ENCODE measurements around the gene MACO1.
"Not testable (repeated sequence)": the region's sequence is repeated elsewhere in the genome, so short reads cannot be mapped to it uniquely, and the experiment has no call there.

The MACO1 gene

DNA sequence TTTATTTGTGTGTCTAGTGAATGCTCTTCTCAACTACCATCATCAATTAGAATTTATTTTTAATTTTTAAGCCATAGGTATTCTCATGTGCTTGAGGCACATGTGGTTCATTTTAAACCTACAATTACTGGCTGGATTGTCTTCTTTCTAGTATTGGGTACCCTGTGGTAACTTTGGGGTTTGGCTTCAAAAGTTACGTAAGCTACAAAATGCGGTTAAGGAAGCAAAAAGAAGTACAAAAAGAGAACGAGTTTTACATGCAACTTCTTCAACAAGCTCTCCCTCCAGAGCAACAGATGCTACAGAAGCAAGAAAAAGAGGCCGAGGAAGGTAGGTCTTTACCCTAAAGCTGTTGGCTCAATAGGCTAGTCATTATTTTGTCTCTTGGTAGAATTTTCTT, 25.8 kb downstream of the MACO1 start:
- DNase-seq (ENCODE audit: low read depth in 2 of 3, low spot score in 2 of 3) = no peak

- no peak for DNase-seq (ENCODE audit: low read depth in 2 of 3, low spot score in 2 of 3)
Measured at GRCh38 chr1:25458541-25459298, 28.0 kb downstream of the MACO1 start.

DNA sequence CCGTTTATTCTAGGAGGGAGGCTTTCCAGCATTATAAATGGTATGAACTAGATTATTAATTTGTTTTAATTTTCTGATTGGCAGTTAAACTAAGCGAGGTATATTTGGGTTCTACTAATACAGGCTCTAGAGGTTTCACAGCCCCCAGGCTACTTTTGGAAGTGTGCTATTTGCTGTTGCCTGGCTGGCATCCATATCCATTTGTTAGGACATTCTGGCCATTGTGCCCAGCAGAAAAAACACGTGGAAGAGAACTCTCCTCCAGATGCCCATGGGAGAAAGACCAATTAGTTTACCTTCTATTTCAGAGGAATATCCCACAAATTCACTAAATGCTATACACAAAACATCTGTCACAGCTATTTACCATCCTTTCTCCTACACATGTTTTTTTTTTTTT, 29.3 kb downstream of the MACO1 start:
- no peak for DNase-seq (ENCODE audit: low read depth in 2 of 3, low spot score in 2 of 3)

DNA sequence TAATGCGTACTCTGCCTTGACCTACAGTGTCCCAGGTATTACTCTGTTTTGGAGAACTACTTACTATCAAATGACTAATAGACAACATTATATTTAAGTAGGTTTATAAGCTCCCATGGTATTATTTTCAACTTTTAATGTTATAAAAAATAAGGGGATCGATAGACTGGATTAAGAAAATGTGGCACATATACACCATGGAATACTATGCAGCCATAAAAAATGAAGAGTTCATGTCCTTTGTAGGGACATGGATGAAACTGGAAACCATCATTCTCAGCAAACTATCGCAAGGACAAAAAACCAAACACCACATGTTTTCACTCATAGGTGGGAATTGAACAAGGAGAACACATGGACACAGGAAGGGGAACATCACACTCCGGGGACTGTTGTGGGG, 30.1 kb downstream of the MACO1 start:
- not testable (repeated sequence) for DNase-seq (ENCODE audit: low read depth in 2 of 3, low spot score in 2 of 3)

DNA sequence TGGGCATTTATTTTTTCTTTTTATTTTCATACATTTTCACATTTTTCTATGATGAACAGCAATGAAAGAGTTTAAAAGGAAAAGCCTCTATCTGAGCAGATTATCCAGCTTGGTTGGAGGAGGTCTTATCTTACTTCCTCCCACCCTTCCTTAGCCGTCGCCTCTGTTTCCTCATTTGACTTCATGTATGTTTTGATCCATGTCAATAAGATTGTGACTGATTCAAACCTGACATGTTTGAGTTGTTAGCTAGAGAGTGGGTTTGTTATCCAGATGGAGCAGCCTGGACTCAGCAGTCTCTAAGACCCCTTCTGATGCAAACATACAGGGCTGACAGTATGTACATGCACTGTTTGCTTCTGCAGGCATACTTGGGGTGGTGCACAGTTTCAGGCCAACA, 31.2 kb downstream of the MACO1 start:
- no peak for DNase-seq (ENCODE audit: low read depth in 2 of 3, low spot score in 2 of 3)

DNA sequence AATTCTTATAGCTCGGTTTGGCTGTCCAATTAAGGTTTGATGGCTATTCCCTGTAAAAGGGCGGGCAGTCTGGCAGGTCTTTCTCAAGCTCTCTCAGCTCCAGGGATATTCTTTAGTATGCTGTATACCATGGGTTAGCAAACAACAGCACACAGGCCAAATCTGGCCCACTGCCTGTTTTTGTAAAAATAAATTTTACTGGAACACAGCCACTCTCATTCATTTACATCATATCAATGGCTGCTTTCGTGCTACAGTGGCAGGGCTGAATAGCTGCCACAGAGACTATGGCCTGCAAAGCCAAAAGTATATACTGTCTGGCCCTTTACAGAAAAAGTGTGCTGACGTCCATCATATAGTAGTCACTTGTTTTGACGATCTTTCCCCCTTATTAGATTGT, 32.0 kb downstream of the MACO1 start:
- no peak for DNase-seq (ENCODE audit: low read depth in 2 of 3, low spot score in 2 of 3)

GRCh38 chr1:25467193-25467592, 36.5 kb downstream of the MACO1 start:
- no peak for DNase-seq (ENCODE audit: low read depth in 2 of 3, low spot score in 2 of 3)

GRCh38 chr1:25467616-25468015, 36.9 kb downstream of the MACO1 start:
- no peak for DNase-seq (ENCODE audit: low read depth in 2 of 3, low spot score in 2 of 3)

GRCh38 chr1:25468033-25468432, 37.3 kb downstream of the MACO1 start:
- DNase-seq (ENCODE audit: low read depth in 2 of 3, low spot score in 2 of 3) = no peak

DNA sequence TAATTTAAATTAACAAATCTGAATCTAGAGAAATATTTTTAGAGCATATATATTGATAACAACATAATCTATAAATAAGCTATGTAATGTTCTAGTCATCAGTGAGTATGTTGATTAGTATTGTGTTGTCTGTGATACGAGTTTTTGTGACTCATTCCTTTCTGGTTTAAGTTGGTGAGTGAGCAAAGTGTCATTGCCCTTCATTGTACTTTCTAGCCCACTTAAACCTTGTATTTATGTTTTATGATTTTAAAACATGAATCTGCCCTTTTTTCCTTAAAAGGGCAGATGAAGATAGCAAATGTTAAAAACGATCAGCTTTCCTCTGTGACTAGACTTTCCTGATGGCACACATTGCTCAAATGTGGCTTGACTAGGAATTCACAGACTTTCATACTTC, 38.5 kb downstream of the MACO1 start:
- DNase-seq (ENCODE audit: low read depth in 2 of 3, low spot score in 2 of 3) = no peak

DNA sequence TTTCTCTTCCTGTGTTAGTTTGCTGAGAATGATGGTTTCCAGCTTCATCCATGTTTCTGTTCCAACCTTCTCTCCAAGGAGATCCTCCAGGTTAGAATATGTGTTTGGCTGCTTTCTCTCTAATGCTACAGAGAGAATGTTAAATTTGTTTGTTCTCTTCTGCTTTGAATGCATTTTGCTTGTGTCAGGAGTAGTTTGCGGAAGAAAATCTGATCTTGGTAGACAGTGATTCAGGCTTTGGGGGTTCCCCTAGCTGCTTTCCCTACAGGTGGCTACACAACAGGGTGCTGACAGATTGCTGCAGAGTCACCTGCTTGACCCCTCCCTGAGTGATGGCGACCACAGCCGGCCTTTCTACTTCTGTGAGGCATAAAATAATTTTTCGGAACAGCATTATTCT, 41.8 kb downstream of the MACO1 start:
- no peak for DNase-seq (ENCODE audit: low read depth in 2 of 3, low spot score in 2 of 3)

DNA sequence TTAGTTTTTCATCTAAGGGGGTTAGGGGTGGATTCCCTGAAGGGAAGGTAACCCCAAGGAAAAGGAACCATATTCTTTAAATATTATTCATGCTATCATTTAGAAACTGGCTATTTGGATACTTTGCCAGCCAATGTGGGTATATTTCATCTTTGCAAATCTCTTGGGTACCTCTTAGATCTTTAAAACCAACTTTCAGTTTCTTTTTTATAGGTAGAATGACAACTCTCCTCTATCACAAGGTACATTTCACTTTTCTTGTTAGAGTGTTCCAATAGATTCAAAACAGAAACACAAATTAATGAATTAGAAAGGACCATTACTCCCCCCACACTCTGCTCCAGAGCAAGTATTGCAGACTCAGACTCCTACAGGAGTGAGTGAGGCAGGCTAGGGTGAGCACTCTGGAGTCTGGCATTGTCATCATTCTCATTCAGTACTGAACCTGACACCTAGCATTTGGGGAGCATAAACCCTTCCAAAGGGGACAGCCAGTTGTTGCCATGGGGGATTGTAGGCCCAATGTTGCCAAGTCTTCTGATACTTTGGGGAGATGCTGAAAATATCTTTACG, 43.0 kb downstream of the MACO1 start:
- DNase-seq (ENCODE audit: low read depth in 2 of 3, low spot score in 2 of 3) = no peak

DNA sequence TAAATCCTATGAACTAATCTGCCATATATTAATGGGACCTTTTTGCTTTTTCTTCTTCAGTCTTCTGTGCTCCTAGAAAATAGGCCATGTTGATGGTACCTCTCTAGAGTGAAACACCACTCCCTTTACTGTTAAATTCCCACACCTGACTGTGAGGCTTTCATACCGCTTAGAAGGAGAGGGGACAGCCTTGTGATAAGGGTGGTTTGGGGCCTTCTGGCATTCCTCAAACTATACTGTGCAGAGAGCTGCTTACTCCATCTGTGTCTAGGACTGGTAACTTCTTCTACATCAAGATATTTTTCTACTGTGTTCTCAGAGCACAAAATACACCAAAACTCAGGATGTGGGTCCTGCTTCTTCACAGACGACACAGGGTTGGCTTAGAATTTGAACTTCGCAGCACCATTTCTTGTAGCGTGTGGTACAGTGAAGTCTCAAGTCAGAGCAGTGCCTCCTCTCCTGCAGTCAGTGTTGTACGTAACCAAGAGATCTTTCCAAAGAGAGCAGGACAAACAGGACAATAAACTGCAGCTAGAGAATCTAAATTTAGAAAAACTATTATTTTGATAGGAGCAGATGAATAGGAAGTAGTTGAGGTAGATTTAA, 43.8 kb downstream of the MACO1 start:
- no peak for DNase-seq (ENCODE audit: low read depth in 2 of 3, low spot score in 2 of 3)

GRCh38 chr1:25476186-25477097, 45.7 kb downstream of the MACO1 start:
- no peak for DNase-seq (ENCODE audit: low read depth in 2 of 3, low spot score in 2 of 3)

DNA sequence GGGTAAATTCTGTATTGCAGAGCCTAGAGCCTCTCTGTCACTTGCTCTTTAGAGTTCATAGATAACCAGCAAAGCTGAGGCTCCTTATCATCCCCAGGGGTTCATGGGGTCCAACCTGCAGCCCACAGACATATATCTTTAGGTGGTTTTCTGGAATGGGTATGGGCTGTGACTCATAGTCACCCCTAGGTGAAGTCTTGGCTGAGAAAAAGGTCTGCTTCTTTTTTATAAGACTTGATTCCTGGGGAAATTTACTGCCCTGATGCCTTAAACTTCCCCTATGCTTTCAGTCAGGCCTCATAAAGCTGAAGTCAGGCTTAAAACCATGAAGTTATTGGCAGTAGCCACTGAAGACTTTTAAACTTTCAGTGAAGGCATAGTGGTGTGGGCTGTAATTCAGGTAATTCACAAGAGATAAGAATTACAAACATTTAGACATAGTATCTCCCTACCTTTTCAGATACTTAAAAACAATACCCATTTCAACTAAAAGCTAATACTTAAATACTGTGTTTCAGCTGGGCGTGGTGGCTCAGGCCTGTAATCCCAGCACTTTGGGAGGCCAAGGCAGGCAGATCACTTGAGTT, 46.8 kb downstream of the MACO1 start:
- no peak for DNase-seq (ENCODE audit: low read depth in 2 of 3, low spot score in 2 of 3)

DNA sequence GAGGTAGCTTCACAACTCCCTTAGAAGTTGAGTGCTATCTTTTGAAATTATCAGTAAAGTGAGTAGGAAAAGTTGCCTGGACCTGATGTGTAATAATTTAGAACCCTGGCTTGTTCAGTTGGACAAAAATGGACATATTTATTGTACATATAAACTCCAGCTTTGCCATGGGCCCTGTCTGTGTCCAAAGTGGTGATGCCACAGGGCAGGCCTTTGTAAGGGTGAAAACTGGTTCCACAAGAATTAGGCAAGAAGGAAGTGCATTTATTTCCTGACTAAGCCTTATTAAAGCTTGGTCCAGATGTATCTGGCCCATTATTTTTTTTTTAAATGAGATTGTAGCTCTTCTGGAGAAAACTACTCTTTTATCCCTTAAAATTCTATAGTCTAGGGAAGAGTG, 47.9 kb downstream of the MACO1 start:
- no peak for DNase-seq (ENCODE audit: low read depth in 2 of 3, low spot score in 2 of 3)

GRCh38 chr1:25481625-25482024, 50.9 kb downstream of the MACO1 start:
- DNase-seq (ENCODE audit: low read depth in 2 of 3, low spot score in 2 of 3) = no peak

- DNase-seq (ENCODE audit: low read depth in 2 of 3, low spot score in 2 of 3) = no peak
Measured at GRCh38 chr1:25482211-25482610, 51.5 kb downstream of the MACO1 start.

DNA sequence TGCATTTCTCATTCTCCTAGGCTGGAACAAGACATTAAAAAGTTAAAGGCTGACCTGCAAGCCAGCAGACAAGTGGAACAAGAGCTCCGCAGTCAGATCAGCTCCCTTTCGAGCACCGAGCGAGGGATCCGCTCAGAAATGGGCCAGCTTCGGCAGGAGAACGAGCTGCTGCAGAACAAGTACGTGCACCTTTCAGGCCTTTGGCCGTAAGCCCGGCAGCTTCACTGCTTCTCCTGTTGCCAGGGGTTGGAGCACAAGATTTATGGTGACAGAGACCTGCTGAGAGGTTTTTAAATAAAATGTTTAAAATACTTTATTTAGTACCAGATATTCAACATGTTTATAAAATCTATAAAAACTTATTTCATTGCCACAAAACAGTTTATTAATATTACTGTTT, 53.4 kb downstream of the MACO1 start:
- DNase-seq (ENCODE audit: low read depth in 2 of 3, low spot score in 2 of 3) = no peak

GRCh38 chr1:25484533-25484932, 53.8 kb downstream of the MACO1 start:
- DNase-seq (ENCODE audit: low read depth in 2 of 3, low spot score in 2 of 3) = no peak

Measured in activated CD8-positive, alpha-beta memory T cell treated with anti-CD3 and anti-CD28 coated beads for 48 hours (primary cell).